Measurements from ENCODE around the gene HLA-F.

The HLA-F gene

DNA sequence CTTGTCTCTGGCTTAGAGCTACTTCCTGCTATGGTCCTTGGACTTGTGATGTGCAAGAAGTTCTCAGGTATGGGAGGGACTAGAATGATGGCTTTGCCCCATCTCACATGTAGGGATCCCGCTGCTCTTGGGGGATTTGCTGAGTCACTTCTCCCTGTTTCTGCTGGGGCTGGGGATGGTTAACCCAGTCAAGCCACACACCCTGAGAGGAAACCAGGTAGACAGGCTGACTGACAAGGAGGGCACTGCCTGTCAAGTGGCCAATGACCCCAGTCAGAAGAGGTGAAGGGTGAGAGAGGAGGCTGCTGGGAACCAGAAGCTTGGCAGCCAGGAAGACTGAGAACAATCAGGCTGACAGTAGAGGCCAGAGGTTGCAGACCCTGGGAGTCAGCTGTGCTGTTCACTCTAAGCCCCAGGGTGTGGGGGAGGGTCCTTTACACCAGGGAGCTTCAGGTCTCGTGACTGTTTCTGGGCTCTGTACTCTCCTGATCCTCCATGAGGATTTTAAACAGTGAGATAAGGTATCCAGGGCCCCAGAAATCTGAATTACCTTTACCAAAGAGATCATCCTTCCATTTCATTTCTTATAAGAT lies 34.6 kb downstream of the HLA-F start:
- no peaks in the 10 kb centered on the region for H3K9me3 Mint-ChIP-seq
- no peak overlapping the region for H3K27ac Mint-ChIP-seq
- H3K36me3 Mint-ChIP-seq (ENCODE audit: low read depth) = no peaks in the 10 kb centered on the region
- peaks cover 15% of the 10 kb centered on the region for H3K27me3 Mint-ChIP-seq
- no peak overlapping the region for H3K4me3 Mint-ChIP-seq
- H3K4me1 Mint-ChIP-seq (ENCODE audit: low read depth) = peaks cover 8% of the 10 kb centered on the region
- DNase-seq = no peak

DNA sequence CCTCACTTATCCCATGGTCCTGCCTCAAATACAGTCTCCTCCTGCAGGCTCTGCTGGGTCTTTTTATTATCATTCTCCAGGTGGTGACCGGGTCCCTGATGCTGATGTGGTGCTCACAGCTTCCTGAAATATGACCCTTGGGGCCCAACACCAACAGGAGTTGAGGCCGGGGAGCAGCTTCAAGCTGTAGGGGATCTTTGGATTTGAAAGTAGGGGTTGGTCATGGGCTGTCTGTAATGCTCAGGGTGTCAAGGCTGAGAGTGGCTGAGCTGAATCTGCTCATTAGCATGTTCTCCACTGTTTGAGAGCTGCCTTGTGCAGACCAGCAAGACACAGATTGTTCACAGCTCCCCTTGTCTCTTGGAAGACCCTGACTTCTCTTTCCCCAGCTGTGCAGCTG lies 35.5 kb downstream of the HLA-F start:
- peaks cover 7% of the 10 kb centered on the region for H3K4me1 Mint-ChIP-seq (ENCODE audit: low read depth)
- H3K4me3 Mint-ChIP-seq = no peak overlapping the region
- H3K36me3 Mint-ChIP-seq (ENCODE audit: low read depth) = no peaks in the 10 kb centered on the region
- no peaks in the 10 kb centered on the region for H3K9me3 Mint-ChIP-seq
- H3K27me3 Mint-ChIP-seq = peaks cover 15% of the 10 kb centered on the region
- no peak for DNase-seq
- H3K27ac Mint-ChIP-seq = no peak overlapping the region

GRCh38 chr6:29759457-29759856 lies 36.2 kb downstream of the HLA-F start:
- no peak overlapping the region for H3K27ac Mint-ChIP-seq
- H3K36me3 Mint-ChIP-seq (ENCODE audit: low read depth) = no peaks in the 10 kb centered on the region
- no peak for DNase-seq
- no peaks in the 10 kb centered on the region for H3K9me3 Mint-ChIP-seq
- no peak overlapping the region for H3K4me3 Mint-ChIP-seq
- H3K27me3 Mint-ChIP-seq = peaks cover 15% of the 10 kb centered on the region
- peaks cover 12% of the 10 kb centered on the region for H3K4me1 Mint-ChIP-seq (ENCODE audit: low read depth)

GRCh38 chr6:29760328-29760727 lies 37.1 kb downstream of the HLA-F start:
- H3K4me3 Mint-ChIP-seq = no peak overlapping the region
- H3K27me3 Mint-ChIP-seq = peaks cover 13% of the 10 kb centered on the region
- no peaks in the 10 kb centered on the region for H3K36me3 Mint-ChIP-seq (ENCODE audit: low read depth)
- no peak for DNase-seq
- H3K4me1 Mint-ChIP-seq (ENCODE audit: low read depth) = peaks cover 19% of the 10 kb centered on the region
- no peaks in the 10 kb centered on the region for H3K9me3 Mint-ChIP-seq
- H3K27ac Mint-ChIP-seq = no peak overlapping the region

- H3K4me1 Mint-ChIP-seq (ENCODE audit: low read depth) = peaks cover 19% of the 10 kb centered on the region
- no peak overlapping the region for H3K4me3 Mint-ChIP-seq
- no peaks in the 10 kb centered on the region for H3K36me3 Mint-ChIP-seq (ENCODE audit: low read depth)
- H3K27me3 Mint-ChIP-seq = peaks cover 4% of the 10 kb centered on the region
- no peaks in the 10 kb centered on the region for H3K9me3 Mint-ChIP-seq
- no peak overlapping the region for H3K27ac Mint-ChIP-seq
- DNase-seq = no peak
Observed at GRCh38 chr6:29762051-29762450, 38.8 kb downstream of the HLA-F start.

- no peak overlapping the region for H3K4me3 Mint-ChIP-seq
- DNase-seq = no peak
- H3K27ac Mint-ChIP-seq = no peak overlapping the region
Observed at GRCh38 chr6:29762781-29763214, 39.6 kb downstream of the HLA-F start.

DNA sequence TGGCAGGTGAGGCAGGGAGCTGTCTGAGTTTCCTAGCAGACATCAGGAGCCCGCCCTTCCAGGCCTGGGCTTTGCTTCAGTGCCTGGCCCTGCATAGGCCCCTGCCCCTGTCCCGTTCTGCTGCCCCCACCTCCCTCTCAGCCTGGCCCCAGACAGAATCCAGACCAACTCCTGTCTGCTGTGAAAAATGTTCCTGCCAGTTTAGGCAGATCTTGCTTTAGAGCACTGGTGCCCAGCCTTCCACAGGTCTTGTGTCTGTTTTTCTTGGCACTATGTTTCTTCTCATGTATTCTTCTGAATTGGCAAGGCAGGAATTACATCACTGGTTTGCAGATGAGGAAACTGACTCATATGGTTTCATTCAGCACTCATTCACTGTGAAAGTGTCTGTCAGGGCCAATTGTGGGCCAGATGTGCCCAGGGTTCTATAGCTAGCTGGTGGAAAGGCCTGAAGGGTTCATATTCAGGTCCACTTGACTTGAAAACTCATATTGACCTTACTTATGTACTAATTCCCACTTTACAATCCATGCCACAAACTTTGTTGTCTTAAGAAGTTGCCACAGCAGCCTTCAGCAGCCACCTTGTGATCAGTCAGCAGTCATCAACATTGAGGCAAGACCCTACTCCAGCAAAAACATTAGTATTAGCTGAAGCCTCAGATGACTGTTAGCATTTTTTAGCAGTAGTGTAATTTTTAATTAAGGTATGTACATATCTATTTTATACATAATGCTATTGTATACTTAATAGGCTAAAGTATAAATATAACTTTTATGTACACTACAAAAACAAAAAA lies 40.5 kb downstream of the HLA-F start:
- no peak overlapping the region for H3K4me3 Mint-ChIP-seq
- peak overlapping the region; percentile 20 for H3K27ac Mint-ChIP-seq

More at GRCh38 chr6:29762781-29763214, 39.6 kb downstream of the HLA-F start:
- H3K27me3 Mint-ChIP-seq = no peaks in the 10 kb centered on the region
- no peaks in the 10 kb centered on the region for H3K9me3 Mint-ChIP-seq
- peaks cover 19% of the 10 kb centered on the region for H3K4me1 Mint-ChIP-seq (ENCODE audit: low read depth)
- no peaks in the 10 kb centered on the region for H3K36me3 Mint-ChIP-seq (ENCODE audit: low read depth)

DNA sequence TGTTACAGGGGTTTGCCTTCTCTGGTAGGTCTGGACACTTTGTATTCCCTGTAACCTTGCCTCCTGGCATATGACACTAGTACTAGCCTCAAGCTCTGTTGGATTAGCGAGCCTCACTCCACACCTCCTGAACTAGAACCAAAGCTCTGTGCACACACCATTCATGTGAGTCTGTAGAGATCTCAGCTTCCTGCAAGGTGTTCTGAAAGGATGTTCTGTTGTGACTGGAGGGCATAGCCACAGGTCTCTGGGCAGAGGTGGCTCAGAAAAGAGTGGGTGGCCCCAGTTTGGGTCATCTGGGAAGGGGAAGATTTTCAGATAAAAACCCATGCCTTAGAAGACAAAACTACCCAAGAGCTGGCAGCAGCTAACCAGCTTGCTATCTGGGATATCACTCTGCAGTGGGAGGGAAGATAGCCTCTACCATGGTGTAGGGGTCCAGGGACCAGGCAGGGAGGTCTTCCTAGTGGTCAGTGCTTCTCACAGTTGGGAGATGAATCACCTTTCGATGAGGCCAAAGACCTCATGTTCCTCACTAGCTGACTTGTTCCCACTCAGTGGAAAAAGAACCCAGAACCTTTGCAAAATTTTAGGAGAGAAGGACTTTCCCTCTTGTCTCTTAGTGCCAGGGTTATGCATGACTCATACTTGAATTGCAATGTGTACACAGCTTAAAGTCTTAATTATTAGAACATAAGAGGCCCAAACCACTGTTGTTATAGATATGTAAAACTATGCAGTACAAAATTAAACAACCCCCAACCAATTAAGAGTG lies 41.4 kb downstream of the HLA-F start:
- H3K9me3 Mint-ChIP-seq = no peaks in the 10 kb centered on the region
- H3K27ac Mint-ChIP-seq = no peak overlapping the region
- no peaks in the 10 kb centered on the region for H3K27me3 Mint-ChIP-seq
- H3K4me1 Mint-ChIP-seq (ENCODE audit: low read depth) = peaks cover 19% of the 10 kb centered on the region
- H3K4me3 Mint-ChIP-seq = no peak overlapping the region
- no peaks in the 10 kb centered on the region for H3K36me3 Mint-ChIP-seq (ENCODE audit: low read depth)
- DNase-seq = no peak

More for the DNA sequence above, 40.5 kb downstream of the HLA-F start:
- no peaks in the 10 kb centered on the region for H3K9me3 Mint-ChIP-seq
- H3K27me3 Mint-ChIP-seq = no peaks in the 10 kb centered on the region
- H3K4me1 Mint-ChIP-seq (ENCODE audit: low read depth) = peaks cover 19% of the 10 kb centered on the region
- H3K36me3 Mint-ChIP-seq (ENCODE audit: low read depth) = no peaks in the 10 kb centered on the region
- DNase-seq = no peak

DNA sequence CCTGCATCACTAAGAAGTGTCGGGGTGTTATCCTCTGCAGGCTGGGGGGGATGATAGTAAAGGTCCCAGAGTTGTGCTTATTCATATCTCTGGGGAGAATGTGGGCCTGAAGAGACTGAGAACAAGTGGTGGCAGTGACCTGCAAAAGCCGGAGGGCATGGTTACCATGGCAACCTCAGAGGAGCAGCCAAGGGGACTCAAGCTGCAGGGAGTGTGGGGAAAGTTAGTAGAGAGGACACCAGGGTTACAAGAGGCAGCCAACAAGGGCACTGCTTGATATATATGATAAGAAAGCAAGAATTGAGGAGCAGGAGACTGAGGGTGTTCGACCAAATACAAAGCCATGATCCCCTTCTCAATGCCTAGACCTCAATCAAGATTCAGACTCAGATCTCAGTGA lies 46.1 kb downstream of the HLA-F start:
- Mint-ChIP-seq H3K4me1 (ENCODE audit: low read depth) (peaks cover 8% of the 10 kb centered on the region), H3K36me3 (ENCODE audit: low read depth) (no peaks in the 10 kb centered on the region), H3K4me3 (no peak overlapping the region), H3K27ac (no peak overlapping the region), H3K27me3 (peaks cover 6% of the 10 kb centered on the region), H3K9me3 (no peaks in the 10 kb centered on the region)
- no peak for DNase-seq

- DNase-seq = no peak
- H3K4me3 Mint-ChIP-seq = no peak overlapping the region
- no peaks in the 10 kb centered on the region for H3K4me1 Mint-ChIP-seq (ENCODE audit: low read depth)
- H3K27ac Mint-ChIP-seq = no peak overlapping the region
- H3K36me3 Mint-ChIP-seq (ENCODE audit: low read depth) = no peaks in the 10 kb centered on the region
- peaks cover 10% of the 10 kb centered on the region for H3K27me3 Mint-ChIP-seq
- no peaks in the 10 kb centered on the region for H3K9me3 Mint-ChIP-seq
Observed at GRCh38 chr6:29770306-29770705, 47.1 kb downstream of the HLA-F start.

DNA sequence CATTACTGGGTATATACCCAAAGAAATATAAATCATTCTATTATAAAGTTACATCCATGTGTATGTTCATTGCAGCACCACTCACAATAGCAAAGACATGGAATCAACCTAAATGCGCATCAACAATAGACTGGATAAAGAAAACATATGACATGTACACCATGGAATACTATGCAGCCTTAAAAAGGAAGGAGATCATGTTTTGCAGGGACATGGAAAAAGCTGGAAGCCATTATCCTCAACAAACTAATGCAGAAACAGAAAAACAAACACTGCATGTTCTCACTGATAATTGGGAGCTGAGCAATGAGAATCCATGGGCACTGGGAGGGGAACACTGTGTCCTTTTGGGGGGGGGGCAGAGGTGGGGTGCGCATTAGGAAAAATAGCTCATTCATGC lies 53.5 kb downstream of the HLA-F start:
- Mint-ChIP-seq H3K4me3 (no peak overlapping the region), H3K36me3 (ENCODE audit: low read depth) (no peaks in the 10 kb centered on the region), H3K4me1 (ENCODE audit: low read depth) (peaks cover 9% of the 10 kb centered on the region), H3K27ac (no peak overlapping the region), H3K27me3 (peaks cover 46% of the 10 kb centered on the region), H3K9me3 (no peaks in the 10 kb centered on the region)
- no peak for DNase-seq
